ENCODE results near the gene SEC24B. TPM values are rescaled to one million over a fixed set of nuclear protein-coding genes. Genes with fewer than 3 reads are reported as not detected.
A peak's percentile ranks its signal among the peaks of the same experiment; 100 is the strongest.
"Not testable (repeated sequence)": the region's sequence is repeated elsewhere in the genome, so short reads cannot be mapped to it uniquely, and the experiment has no call there.

SEC24B gene
- total RNA-seq, 1 donor from 2014 or later, result 46.7 TPM

DNA sequence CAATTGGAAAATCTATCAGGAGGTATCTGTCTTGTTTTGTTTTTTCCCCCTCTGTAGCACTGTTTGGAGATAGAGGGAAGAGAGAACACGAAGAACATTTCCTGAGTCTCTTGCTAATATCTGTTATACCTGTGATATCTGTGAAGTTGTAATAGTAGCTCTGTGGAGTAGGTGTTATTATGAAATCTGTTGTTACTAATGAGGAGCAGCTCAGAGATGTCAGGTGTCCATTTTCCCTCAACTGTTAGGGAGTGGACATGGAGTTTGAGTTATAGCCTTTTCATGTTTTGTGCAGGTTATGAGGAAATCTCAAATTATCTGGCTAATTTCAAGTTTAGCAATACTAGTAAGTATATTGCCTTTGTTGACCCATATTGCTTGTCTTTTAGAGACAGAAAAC, 52.4 kb downstream of the SEC24B start:
- intact Hi-C loops (cut with DNase I), result no loop called here
- DNase-seq (ENCODE audit: low spot score) (no peak), ATAC-seq (no peak)

- intact Hi-C loops (cut with DNase I), result no loop called here
- no peak for ATAC-seq
- DNase-seq (ENCODE audit: low spot score), result no peak
Observed at GRCh38 chr4:109494563-109494962, 60.9 kb downstream of the SEC24B start.

GRCh38 chr4:109495514-109495913, 61.9 kb downstream of the SEC24B start:
- intact Hi-C loops (cut with DNase I), result no loop called here
- ATAC-seq (no peak), DNase-seq (ENCODE audit: low spot score) (no peak)

DNA sequence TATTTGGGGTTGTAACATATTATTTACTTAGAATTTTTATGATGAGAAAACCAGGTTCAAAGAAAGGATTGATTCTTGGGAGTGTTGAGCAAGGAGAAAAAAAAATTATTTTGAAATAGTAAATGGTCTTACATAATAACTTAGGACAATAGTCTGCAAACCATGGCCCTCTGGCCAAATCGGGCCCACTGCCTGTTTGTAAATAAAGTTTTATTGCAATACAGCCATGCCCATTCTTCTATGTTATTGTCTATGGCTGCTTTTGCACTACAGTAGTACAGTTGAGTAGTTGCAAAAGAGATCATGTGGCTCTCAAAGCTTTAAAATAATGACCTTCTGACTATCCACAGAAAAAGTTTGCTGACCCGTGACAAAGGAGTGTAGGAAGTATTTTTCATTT, 63.3 kb downstream of the SEC24B start:
- no peak for DNase-seq (ENCODE audit: low spot score)
- no peak for ATAC-seq
- intact Hi-C loops (cut with DNase I), result no loop called here

- no peak for ATAC-seq
- intact Hi-C loops (cut with DNase I), result no loop called here
Observed at GRCh38 chr4:109497511-109497910, 63.9 kb downstream of the SEC24B start.

DNA sequence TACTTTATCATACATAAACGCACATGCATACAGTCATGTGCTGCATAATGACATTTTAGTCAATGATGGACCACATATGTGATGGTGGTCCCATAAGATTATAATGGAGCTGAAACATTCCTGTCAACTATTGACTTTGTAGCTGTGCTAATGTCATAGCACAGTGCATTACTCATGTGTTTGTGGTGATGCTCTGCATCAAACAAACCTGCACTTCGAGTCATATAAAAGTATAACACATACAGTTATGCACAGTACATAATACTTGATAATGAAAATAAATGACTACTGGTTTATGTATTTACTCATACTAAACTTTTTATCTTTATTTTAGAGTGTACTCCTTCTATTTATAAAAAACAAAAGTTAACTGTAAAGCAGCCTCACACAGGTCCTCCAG, 65.9 kb downstream of the SEC24B start:
- intact Hi-C loops (cut with DNase I), result no loop called here
- DNase-seq (ENCODE audit: low spot score) (no peak), ATAC-seq (no peak)

More at GRCh38 chr4:109497511-109497910, 63.9 kb downstream of the SEC24B start:
- no peak for DNase-seq (ENCODE audit: low spot score)

DNA sequence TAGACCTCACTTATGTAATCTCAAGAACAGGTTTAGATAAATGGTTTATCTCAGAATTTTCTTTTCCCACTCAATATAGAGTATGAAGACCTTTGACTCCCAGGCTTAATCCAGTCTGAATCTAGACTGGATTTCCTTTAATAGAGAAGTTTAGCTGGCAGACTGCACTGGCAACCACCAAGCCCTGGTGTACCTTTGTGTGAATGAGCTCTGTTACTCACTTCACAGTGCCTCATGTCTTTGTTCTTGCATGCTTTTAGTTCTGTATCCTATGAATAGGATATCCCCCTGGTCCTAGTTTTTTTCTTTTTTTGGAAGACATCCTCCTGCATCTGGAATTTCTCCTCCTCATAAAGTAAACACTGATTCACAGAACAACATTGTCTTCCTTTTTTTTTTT, 73.3 kb downstream of the SEC24B start:
- no peak for ATAC-seq
- intact Hi-C loops (cut with DNase I), result no loop called here
- no peak for DNase-seq (ENCODE audit: low spot score)

DNA sequence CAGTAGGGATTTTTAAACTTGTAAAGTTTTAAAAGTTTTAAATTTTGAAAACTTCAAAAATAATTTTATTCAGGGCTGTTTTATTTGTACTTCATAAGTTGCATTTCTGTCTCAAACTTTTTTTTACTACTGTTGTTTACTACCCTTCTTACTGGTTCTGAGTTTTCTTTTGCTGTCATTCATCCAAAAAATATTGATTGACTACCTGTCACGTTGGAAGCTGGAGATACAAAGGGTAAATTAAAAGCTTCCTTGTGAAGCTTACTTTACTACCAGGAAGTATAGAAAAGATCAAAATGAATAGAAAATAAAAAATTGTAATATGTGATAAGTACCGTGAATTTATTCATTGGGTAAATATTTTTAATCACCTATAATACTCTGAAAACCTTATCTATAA, 77.1 kb downstream of the SEC24B start:
- no peak for DNase-seq (ENCODE audit: low spot score)
- intact Hi-C loops (cut with DNase I), result no loop called here
- ATAC-seq, result no peak

DNA sequence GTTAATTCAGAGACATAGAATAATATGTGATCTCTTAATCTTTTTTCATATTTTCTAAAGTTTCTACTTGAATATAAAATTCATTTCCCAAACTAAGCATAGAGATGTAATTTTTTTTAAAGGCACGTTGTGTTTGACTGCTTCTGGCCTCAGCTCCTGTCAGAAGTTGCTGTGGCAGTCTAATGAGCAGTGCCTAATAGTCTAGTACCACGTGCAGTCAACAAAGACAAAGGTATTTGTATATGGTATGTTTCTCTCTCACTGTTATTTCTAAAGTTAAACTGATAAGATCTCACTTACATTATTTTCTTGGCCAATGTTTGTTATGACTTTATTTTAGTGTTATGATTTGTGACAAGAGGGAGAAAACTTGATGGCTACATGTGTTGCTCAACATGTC, 77.8 kb downstream of the SEC24B start:
- intact Hi-C loops (cut with DNase I), result no loop called here
- DNase-seq (ENCODE audit: low spot score) (no peak), ATAC-seq (no peak)

- DNase-seq (ENCODE audit: low spot score); intact Hi-C loops (cut with DNase I); ATAC-seq: not testable (repeated sequence)
Observed at GRCh38 chr4:109513368-109513767, 79.8 kb downstream of the SEC24B start.

DNA sequence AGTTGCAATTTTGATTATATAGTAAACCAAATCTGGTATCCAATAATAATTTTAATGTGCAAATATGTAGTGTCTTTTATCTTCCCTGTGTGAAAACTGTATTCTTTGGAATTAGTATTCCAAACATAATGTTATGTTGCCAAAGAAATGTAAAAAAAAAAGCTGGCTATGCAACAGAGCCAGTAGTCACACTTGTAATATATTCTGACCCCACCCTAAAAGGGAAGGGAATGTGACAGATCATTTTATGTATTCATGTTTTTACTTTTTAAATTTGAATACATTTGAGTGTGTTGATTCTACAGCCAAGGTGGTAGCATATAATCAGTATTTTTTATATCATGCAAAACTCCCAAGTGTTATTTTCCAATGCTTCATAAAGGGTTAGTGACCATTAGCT, 98.6 kb downstream of the SEC24B start:
- DNase-seq (ENCODE audit: low spot score), result no peak
- intact Hi-C loops (cut with DNase I), result no loop called here

GRCh38 chr4:109545401-109545800, 111.8 kb downstream of the SEC24B start:
- no peak for DNase-seq (ENCODE audit: low spot score)
- no peak for ATAC-seq
- intact Hi-C loops (cut with DNase I), result no loop called here

More for the DNA sequence above, 98.6 kb downstream of the SEC24B start:
- ATAC-seq, result no peak

GRCh38 chr4:109547394-109547793, 113.8 kb downstream of the SEC24B start:
- no peak for DNase-seq (ENCODE audit: low spot score)
- intact Hi-C loops (cut with DNase I), result no loop called here
- no peak for ATAC-seq

GRCh38 chr4:109548655-109549054, 115.0 kb downstream of the SEC24B start:
- intact Hi-C loops (cut with DNase I), result no loop called here
- ATAC-seq (peak; percentile 67), DNase-seq (ENCODE audit: low spot score) (no peak)

DNA sequence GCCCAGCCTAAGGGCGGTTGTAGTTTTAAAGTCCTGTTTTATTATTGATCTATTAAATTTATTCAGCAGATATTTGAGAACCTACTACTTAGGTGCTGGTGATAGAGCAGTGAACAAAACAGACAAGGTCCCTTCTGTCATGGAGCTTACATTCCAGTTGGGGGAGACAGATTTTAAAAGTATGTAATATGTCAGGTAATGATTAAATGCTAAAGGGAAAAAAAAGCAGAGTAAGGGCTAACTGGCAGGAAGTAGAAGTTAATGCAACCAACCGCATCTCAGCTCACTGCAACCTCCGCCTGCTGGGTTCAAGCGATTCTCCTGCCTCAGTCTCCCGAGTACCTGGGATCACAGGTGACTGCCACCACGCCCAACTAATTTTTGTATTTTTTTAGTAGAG, 118.6 kb downstream of the SEC24B start:
- no peak for ATAC-seq
- intact Hi-C loops (cut with DNase I), result no loop called here
- DNase-seq (ENCODE audit: low spot score), result no peak

- DNase-seq (ENCODE audit: low spot score) (no peak), ATAC-seq (no peak)
- intact Hi-C loops (cut with DNase I), result no loop called here
Observed at GRCh38 chr4:109553130-109553529, 119.5 kb downstream of the SEC24B start.

- intact Hi-C loops (cut with DNase I), result no loop called here
- no peak for ATAC-seq
- DNase-seq (ENCODE audit: low spot score), result no peak
Observed at GRCh38 chr4:109554971-109555370, 121.4 kb downstream of the SEC24B start.

DNA sequence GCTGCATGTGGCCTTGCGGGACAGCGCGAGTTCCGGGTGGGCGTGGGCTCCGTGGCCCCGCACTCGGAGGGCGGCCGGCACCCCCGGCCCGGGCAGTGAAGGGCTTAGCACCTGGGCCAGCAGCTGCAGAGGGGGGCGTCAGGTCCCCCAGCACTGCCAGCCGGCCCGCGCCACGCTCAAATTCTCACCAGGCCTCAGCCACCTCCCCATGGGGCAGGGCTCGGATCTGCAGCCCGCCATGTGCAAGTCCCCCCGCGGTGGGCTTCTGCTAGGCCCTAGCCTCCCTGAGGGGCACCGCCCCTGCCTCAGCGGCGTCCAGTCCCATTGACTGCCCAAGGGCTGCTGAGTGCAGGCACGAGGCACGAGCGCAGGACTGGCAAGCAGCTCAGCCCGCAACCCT, 123.8 kb downstream of the SEC24B start:
- DNase-seq (ENCODE audit: low spot score) (no peak), ATAC-seq (no peak)
- intact Hi-C loops (cut with DNase I), result no loop called here

GRCh38 chr4:109558095-109558494, 124.5 kb downstream of the SEC24B start:
- ATAC-seq; intact Hi-C loops (cut with DNase I); DNase-seq (ENCODE audit: low spot score): not testable (repeated sequence)

- DNase-seq (ENCODE audit: low spot score), result peak; percentile 67
- peak; percentile 58 for ATAC-seq
- intact Hi-C loops (cut with DNase I), result no loop called here
Observed at GRCh38 chr4:109559625-109559982, 126.0 kb downstream of the SEC24B start.

- ATAC-seq (peak; percentile 98), DNase-seq (ENCODE audit: low spot score) (peak; percentile 88)
- intact Hi-C loops (cut with DNase I), result no loop called here
Observed at GRCh38 chr4:109559983-109560686, 126.5 kb downstream of the SEC24B start, which contains the start of gene MCUB. Gene MCUB (plus strand): TSS chr4:109560246. CDS start chr4:109560338, 92 bp downstream.

Data from sciatic nerve (tissue), 2 donors.